ENCODE results near the gene PSMD4. TPM values are rescaled to one million over a fixed set of nuclear protein-coding genes. Genes with fewer than 3 reads are reported as not detected.

Gene PSMD4
- total and polyA plus RNA-seq, 2 donors (not counting 1 experiment from before 2014, with no cell fraction given): 136 to 142 TPM

GRCh38 chr1:151266821-151267220 lies 12.3 kb downstream of the PSMD4 start:
- ChIA-PET CTCF (no interaction called here), POLR2A (interaction anchor here (1.1 kb wide), 1 partner anchor 15 kb away, joined by 3 read pairs; the partner anchor contains the start of gene ZNF687)

GRCh38 chr1:151267760-151268159 lies 13.2 kb downstream of the PSMD4 start:
- peaks cover 13 to 17% of the 10 kb centered on the region in 2 donors for H3K4me1 ChIP-seq (ENCODE audit: control insufficient read depth in 2 of 2, insufficient read depth in 2 of 2, low read length in 2 of 2)
- Mint-ChIP-seq H3K4me3 (no peak overlapping the region), H3K27me3 (no peaks in the 10 kb centered on the region), H3K27ac (no peak overlapping the region), H3K9me3 (ENCODE audit: insufficient read depth) (no peaks in the 10 kb centered on the region), H3K4me1 (peaks cover 14% of the 10 kb centered on the region)
- no peaks in the 10 kb centered on the region for H4K20me1 ChIP-seq (ENCODE audit: control insufficient read depth, insufficient read depth, low read length, poor library complexity, severe bottlenecking)
- H3K9ac ChIP-seq (ENCODE audit: low read length): no peak overlapping the region
- intact Hi-C loops (cut with micrococcal nuclease): no loop called here
- ATAC-seq (ENCODE audit: low read depth): no peak
- H3K9me3 ChIP-seq (ENCODE audit: control extremely low read depth in 1 of 3, control insufficient read depth in 2 of 3, insufficient read depth in 1 of 3, low read length in 2 of 3): no peaks in the 10 kb centered on the region
- WGBS (ENCODE audit: insufficient coverage): 85% methylated on average over 3 of the region's 4 CpGs
- no peak for TF ChIP-seq EZH2 (IDR thresholded peaks at IDR 0.05; ENCODE audit: borderline replicate concordance, insufficient read depth, low read depth, low read length, poor library complexity, severe bottlenecking)
- no peak for TF ChIP-seq CTCF (IDR thresholded peaks at IDR 0.05)
- CTCF ChIA-PET: interaction anchor here (0.8 to 1.2 kb wide), 3 partner anchors 10 to 73 kb away, joined by 3 to 6 read pairs (median 3); no protein-coding TSS in a partner anchor
- POLR2A ChIA-PET: interaction anchor here (0.7 kb wide), 1 partner anchor 614 kb away, joined by 5 read pairs; no protein-coding TSS in a partner anchor
- no peaks in the 10 kb centered on the region for H3K27me3 ChIP-seq (replicated peaks in 1 of 4; ENCODE audit: control extremely low read depth in 1 of 4, control insufficient read depth in 3 of 4, insufficient read depth in 4 of 4, low read length in 3 of 4)
- no peak overlapping the region for H3K4me2 ChIP-seq (replicated peaks; ENCODE audit: low read depth, low read length, poor library complexity, severe bottlenecking)
- peaks cover 5% of the 10 kb centered on the region for H3K79me2 ChIP-seq (ENCODE audit: control insufficient read depth, insufficient read depth, low read length)
- H2AFZ ChIP-seq (ENCODE audit: insufficient read depth, low read depth, low read length, poor library complexity, severe bottlenecking): no peak overlapping the region
- H3K27ac ChIP-seq (ENCODE audit: low read length in 2 of 2): no peak overlapping the region
- no peak for DNase-seq
- no peak overlapping the region for H3K4me3 ChIP-seq (ENCODE audit: control extremely low read depth in 1 of 5, extremely low read depth in 1 of 5, insufficient read depth in 1 of 5, low read depth in 2 of 5, low read length in 4 of 5)
- peaks cover 8 to 35% of the 10 kb centered on the region in 2 experiments for H3K36me3 ChIP-seq (replicated peaks in 1 of 2; ENCODE audit: control extremely low read depth in 1 of 2, control insufficient read depth in 1 of 2, extremely low read depth in 1 of 2, insufficient read depth in 2 of 2, low read length in 1 of 2)

More at GRCh38 chr1:151266821-151267220, 12.3 kb downstream of the PSMD4 start:
- intact Hi-C loops (cut with micrococcal nuclease): no loop called here
- peaks cover 9 to 41% of the 10 kb centered on the region in 2 experiments for H3K36me3 ChIP-seq (replicated peaks in 1 of 2; ENCODE audit: control extremely low read depth in 1 of 2, control insufficient read depth in 1 of 2, extremely low read depth in 1 of 2, insufficient read depth in 2 of 2, low read length in 1 of 2)
- DNase-seq (no peak), ATAC-seq (ENCODE audit: low read depth) (no peak)
- peak overlapping the region; percentile 46 for H3K27ac Mint-ChIP-seq
- H3K27me3 ChIP-seq (replicated peaks in 1 of 4; ENCODE audit: control extremely low read depth in 1 of 4, control insufficient read depth in 3 of 4, insufficient read depth in 4 of 4, low read length in 3 of 4): no peaks in the 10 kb centered on the region
- peaks cover 14% of the 10 kb centered on the region for H3K79me2 ChIP-seq (ENCODE audit: control insufficient read depth, insufficient read depth, low read length)
- no peak overlapping the region for H3K9ac ChIP-seq (ENCODE audit: low read length)
- H3K9me3 Mint-ChIP-seq (ENCODE audit: insufficient read depth): no peaks in the 10 kb centered on the region
- no peak for TF ChIP-seq CTCF (IDR thresholded peaks at IDR 0.05)
- TF ChIP-seq EZH2 (IDR thresholded peaks at IDR 0.05; ENCODE audit: borderline replicate concordance, insufficient read depth, low read depth, low read length, poor library complexity, severe bottlenecking): no peak
- peaks cover 14% of the 10 kb centered on the region for H3K4me1 Mint-ChIP-seq
- no peaks in the 10 kb centered on the region for H3K9me3 ChIP-seq (ENCODE audit: control extremely low read depth in 1 of 3, control insufficient read depth in 2 of 3, insufficient read depth in 1 of 3, low read length in 2 of 3)
- H3K27me3 Mint-ChIP-seq: no peaks in the 10 kb centered on the region
- H3K4me3 Mint-ChIP-seq: no peak overlapping the region
- H3K27ac ChIP-seq (ENCODE audit: low read length in 2 of 2): no peak overlapping the region
- H3K4me1 ChIP-seq (ENCODE audit: control insufficient read depth in 2 of 2, insufficient read depth in 2 of 2, low read length in 2 of 2): peaks cover 13 to 17% of the 10 kb centered on the region in 2 donors
- no peak overlapping the region for H3K4me2 ChIP-seq (replicated peaks; ENCODE audit: low read depth, low read length, poor library complexity, severe bottlenecking)
- H3K4me3 ChIP-seq (ENCODE audit: control extremely low read depth in 1 of 5, extremely low read depth in 1 of 5, insufficient read depth in 1 of 5, low read depth in 2 of 5, low read length in 4 of 5): no peak overlapping the region
- H2AFZ ChIP-seq (ENCODE audit: insufficient read depth, low read depth, low read length, poor library complexity, severe bottlenecking): no peak overlapping the region
- 92% methylated on average over 8 of the region's 8 CpGs for WGBS (ENCODE audit: insufficient coverage)
- no peaks in the 10 kb centered on the region for H4K20me1 ChIP-seq (ENCODE audit: control insufficient read depth, insufficient read depth, low read length, poor library complexity, severe bottlenecking)

Data from B cell (primary cell).